GM12891 (cell line): ENCODE results near the gene MPZL1.

ENCODE experiments used
- PAX5 ChIP-seq: IDR thresholded peaks from 2 replicates; pipeline ENCODE4 v1.6.1; 2011; ENCODE audit warnings: low read length, moderate library complexity, mild to moderate bottlenecking; ENCODE audit not compliant: insufficient read depth, severe bottlenecking
- POLR2A ChIP-seq: IDR thresholded peaks from 2 replicates; pipeline ENCODE4 v1.6.1; 2011; ENCODE audit warnings: low read depth, low read length, control low read depth
- POLR2AphosphoS5 ChIP-seq: IDR thresholded peaks from 2 replicates; pipeline ENCODE4 v1.6.1; 2011; ENCODE audit warnings: low read depth, low read length, control low read depth
- SPI1 ChIP-seq: IDR thresholded peaks from 2 replicates; pipeline ENCODE4 v1.6.1; 2011; ENCODE audit warnings: low read depth, low read length, control low read depth
- TAF1 ChIP-seq: IDR thresholded peaks from 2 replicates; pipeline ENCODE4 v1.6.1; 2011; ENCODE audit warnings: low read depth, low read length, control low read depth

GRCh38 chr1:167676916-167677848 is 44.6 kb upstream of the MPZL1 start:
- no peak for TF ChIP-seq POLR2A
- no peak for TF ChIP-seq TAF1
- no peak for TF ChIP-seq POLR2AphosphoS5
- no peak for TF ChIP-seq PAX5
- TF ChIP-seq SPI1, result peak; percentile 69
